A673 (cell line): Measurements from ENCODE around the gene ABHD4. TPM values are rescaled to one million over a fixed set of nuclear protein-coding genes. Genes with fewer than 3 reads are reported as not detected.

Experiments used
- Bru-seq: library from RNA; stranded (reverse); fragments of 400-500 nt; gene quantifications from one replicate; lab custom pipeline; 2021; lab: Mats Ljungman, UMichigan
- BruChase-seq, 2 experiments: library from RNA; stranded (reverse); fragments of 400-500 nt; gene quantifications; one replicate each; lab custom pipeline; 2021; lab: Mats Ljungman, UMichigan
- BruUV-seq: library from RNA; stranded (reverse); fragments of 400-500 nt; replicated peaks from 2 replicates; lab custom pipeline; 2021; lab: Mats Ljungman, UMichigan
- CTCF ChIA-PET: fragments of 300-600 bp; sonication (Branson Sonifier 250); formaldehyde crosslinking; loops from one replicate; lab custom pipeline; 2022; ENCODE audit warnings: antibody characterized with exemption; lab: Charles Lee
- POLR2A ChIA-PET: fragments of 300-600 bp; sonication (Branson Sonifier 250); formaldehyde crosslinking; loops from one replicate; lab custom pipeline; 2022; ENCODE audit warnings: antibody characterized with exemption; ENCODE audit not compliant: low non-redundant PET; lab: Charles Lee
- DNase-seq: peaks from one replicate; pipeline ENCODE4 v3.0.0-alpha.2; 2015; ENCODE audit warnings: low spot score
- H3K27ac ChIP-seq: fragments of 200-600 bp; sonication (generic); 2 replicates; pipeline ENCODE4 v1.5.1; 2016; ENCODE audit warnings: mixed run types, low read depth, mild to moderate bottlenecking, mixed read lengths, antibody characterized with exemption, low read length; ENCODE audit not compliant: poor library complexity, severe bottlenecking
- H3K27me3 ChIP-seq: fragments of 200-600 bp; sonication (generic); replicated peaks from 2 replicates; pipeline ENCODE4 v1.6.1; 2017; ENCODE audit warnings: mixed run types, low read depth, mild to moderate bottlenecking, mixed read lengths, antibody characterized with exemption, low read length; ENCODE audit not compliant: insufficient read depth, poor library complexity
- H3K36me3 ChIP-seq: fragments of 200-600 bp; sonication (generic); 2 replicates; pipeline ENCODE4 v1.6.1; 2016; ENCODE audit warnings: mixed run types, mild to moderate bottlenecking, mixed read lengths, antibody characterized with exemption, low read length; ENCODE audit not compliant: insufficient read depth, poor library complexity, severe bottlenecking
- H3K4me1 ChIP-seq: fragments of 200-600 bp; sonication (generic); 2 replicates; pipeline ENCODE4 v1.6.1; 2017; ENCODE audit warnings: mixed run types, mild to moderate bottlenecking, mixed read lengths, antibody characterized with exemption, low read length; ENCODE audit not compliant: insufficient read depth, poor library complexity, severe bottlenecking
- H3K4me3 ChIP-seq: fragments of 200-600 bp; sonication (generic); 2 replicates; pipeline ENCODE4 v1.5.1; 2016; ENCODE audit warnings: low read depth, mixed run types, mild to moderate bottlenecking, mixed read lengths, low read length; ENCODE audit not compliant: poor library complexity, severe bottlenecking
- H3K9me3 ChIP-seq: fragments of 200-600 bp; sonication (generic); 2 replicates; pipeline ENCODE4 v1.6.1; 2016; ENCODE audit warnings: mixed run types, low read depth, mild to moderate bottlenecking, mixed read lengths, antibody characterized with exemption, low read length; ENCODE audit not compliant: poor library complexity, severe bottlenecking
- EZH2 ChIP-seq: fragments of 200-600 bp; sonication (generic); IDR thresholded peaks from 2 replicates; pipeline ENCODE4 v1.6.1; 2017; ENCODE audit warnings: borderline replicate concordance, low read depth, mild to moderate bottlenecking, mixed read lengths, antibody characterized with exemption, low read length; ENCODE audit not compliant: poor library complexity, severe bottlenecking
- intact Hi-C: fragments of 100-400 bp; cut with micrococcal nuclease; formaldehyde crosslinking; loops from one replicate; pipeline ENCODE4 v1.10.0; 2022; ENCODE audit not compliant: unreplicated experiment
- long read RNA-seq: library from polyadenylated mRNA; stranded (forward); transcript quantifications from one replicate; pipeline ENCODE4 v2.0.0, GENCODE V29; 2022
- total RNA-seq: library from RNA; stranded (reverse); gene quantifications from 2 replicates; pipeline ENCODE4 v1.2.3, GENCODE V29; 2021
- TF ChIP-seq, protein P1 (sequence below): fragments of 300-800, 200-600 bp; sonication (generic); conservative IDR thresholded peaks from 2 replicates; pipeline ENCODE4 v1.5.1; 2017; ENCODE audit warnings: low read depth, mild to moderate bottlenecking, antibody characterized with exemption, low read length, moderate library complexity, mixed read lengths

The ABHD4 gene
- total RNA-seq (36.6 and 40.7 TPM in 2 replicates), Bru-seq, nascent RNA (percentile 74 among the genes with signal in this experiment), BruChase-seq, experiment 1, labeled RNA remaining after a 2-hour chase (percentile 67 among the genes with signal in this experiment), BruChase-seq, experiment 2, labeled RNA remaining after a 6-hour chase (percentile 80 among the genes with signal in this experiment)
- long read RNA-seq, transcript ABHD4-203 (7 exons, 3,366 nt), result major isoform, 64 of 77 reads
- long read RNA-seq, partial matches to known transcripts, result 6 of 77 reads
- long read RNA-seq, other reads (novel, unspliced or antisense), result 7 of 77 reads

DNA sequence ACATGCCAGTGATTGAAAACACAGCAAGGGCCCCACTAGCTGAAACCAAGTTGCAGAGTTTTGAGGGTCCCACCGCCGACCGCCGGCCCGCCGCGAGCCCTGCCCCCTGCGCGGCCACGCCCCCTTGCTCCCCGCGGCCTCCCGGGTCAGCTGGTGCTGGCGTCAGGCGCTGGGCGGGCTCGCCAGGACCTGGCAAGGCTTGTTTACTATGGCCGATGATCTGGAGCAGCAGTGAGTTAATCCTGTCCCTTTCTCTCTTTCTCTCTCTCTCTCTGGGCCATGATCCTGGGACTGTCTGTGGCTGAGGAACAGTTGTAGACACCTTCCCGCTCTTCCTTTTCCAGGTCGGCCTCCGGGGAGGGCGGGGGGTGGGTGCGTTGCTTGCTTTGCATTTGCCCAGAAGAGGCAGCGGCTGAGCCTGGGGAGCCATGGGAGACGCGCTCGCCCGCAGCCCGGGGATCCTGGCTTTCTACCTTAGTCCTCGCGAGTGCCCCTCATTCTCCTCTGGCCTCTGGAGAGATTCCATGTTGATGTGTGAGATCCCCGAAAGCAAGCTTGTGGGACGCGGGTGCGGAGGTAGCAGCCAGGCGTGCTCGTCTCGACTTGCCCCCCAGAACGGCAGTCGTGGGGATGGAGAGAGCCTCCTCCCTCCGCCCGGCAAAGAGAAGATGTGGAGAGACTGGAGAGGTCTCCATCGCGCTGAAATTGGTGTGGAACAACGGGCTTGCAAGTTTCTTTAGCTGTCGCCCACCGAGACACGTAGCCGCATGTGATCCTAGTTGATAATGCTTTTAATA, at the start of gene ABHD4:
ABHD4 (plus strand) TSS at position 202 of the 797 bp plus-strand sequence; CDS start at position 209, 7 bp downstream.
- peak within 1 kb of the TSS; percentile 66 for H3K27ac ChIP-seq
- H3K4me3 ChIP-seq, result peak within 1 kb of the TSS; percentile 69
- TSS peak; percentile 51 for BruUV-seq
- H3K36me3 ChIP-seq, result peaks cover 10% of the 10 kb centered on the region
- H3K27me3 ChIP-seq, result no peaks in the 10 kb centered on the region
- peaks cover 6% of the 10 kb centered on the region for H3K4me1 ChIP-seq
- TF ChIP-seq, protein P1, sequence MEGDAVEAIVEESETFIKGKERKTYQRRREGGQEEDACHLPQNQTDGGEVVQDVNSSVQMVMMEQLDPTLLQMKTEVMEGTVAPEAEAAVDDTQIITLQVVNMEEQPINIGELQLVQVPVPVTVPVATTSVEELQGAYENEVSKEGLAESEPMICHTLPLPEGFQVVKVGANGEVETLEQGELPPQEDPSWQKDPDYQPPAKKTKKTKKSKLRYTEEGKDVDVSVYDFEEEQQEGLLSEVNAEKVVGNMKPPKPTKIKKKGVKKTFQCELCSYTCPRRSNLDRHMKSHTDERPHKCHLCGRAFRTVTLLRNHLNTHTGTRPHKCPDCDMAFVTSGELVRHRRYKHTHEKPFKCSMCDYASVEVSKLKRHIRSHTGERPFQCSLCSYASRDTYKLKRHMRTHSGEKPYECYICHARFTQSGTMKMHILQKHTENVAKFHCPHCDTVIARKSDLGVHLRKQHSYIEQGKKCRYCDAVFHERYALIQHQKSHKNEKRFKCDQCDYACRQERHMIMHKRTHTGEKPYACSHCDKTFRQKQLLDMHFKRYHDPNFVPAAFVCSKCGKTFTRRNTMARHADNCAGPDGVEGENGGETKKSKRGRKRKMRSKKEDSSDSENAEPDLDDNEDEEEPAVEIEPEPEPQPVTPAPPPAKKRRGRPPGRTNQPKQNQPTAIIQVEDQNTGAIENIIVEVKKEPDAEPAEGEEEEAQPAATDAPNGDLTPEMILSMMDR, result no peak
- TF ChIP-seq EZH2, result no peak
- intact Hi-C loops, result no loop called here
- ChIA-PET CTCF (interaction anchor here (0.6 to 2.0 kb wide), 2 partner anchors 9 to 334 kb away, joined by 5 to 6 read pairs; partner anchors contain the start of gene DAD1), POLR2A (interaction anchor here (0.6 kb wide), 1 partner anchor 53 kb away, joined by 4 read pairs; no protein-coding TSS in a partner anchor)
- DNase-seq, result peak; percentile 57
- H3K9me3 ChIP-seq, result no peaks in the 10 kb centered on the region

DNA sequence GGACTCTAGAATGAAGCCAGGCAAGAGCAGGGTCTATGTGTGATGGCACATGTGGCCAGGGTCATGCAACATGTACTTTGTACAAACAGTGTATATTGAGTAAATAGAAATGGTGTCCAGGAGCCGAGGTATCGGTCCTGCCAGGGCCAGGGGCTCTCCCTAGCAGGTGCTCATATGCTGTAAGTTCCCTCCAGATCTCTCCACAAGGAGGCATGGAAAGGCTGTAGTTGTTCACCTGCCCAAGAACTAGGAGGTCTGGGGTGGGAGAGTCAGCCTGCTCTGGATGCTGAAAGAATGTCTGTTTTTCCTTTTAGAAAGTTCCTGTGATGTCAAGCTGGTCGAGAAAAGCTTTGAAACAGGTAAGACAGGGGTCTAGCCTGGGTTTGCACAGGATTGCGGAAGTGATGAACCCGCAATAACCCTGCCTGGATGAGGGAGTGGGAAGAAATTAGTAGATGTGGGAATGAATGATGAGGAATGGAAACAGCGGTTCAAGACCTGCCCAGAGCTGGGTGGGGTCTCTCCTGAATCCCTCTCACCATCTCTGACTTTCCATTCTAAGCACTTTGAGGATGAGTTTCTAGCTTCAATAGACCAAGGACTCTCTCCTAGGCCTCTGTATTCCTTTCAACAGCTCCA, 48.7 kb upstream of the ABHD4 start:
- no peaks in the 10 kb centered on the region for H3K9me3 ChIP-seq
- no TSS peak for BruUV-seq
- no peak overlapping the region for H3K4me3 ChIP-seq
- H3K27me3 ChIP-seq, result no peaks in the 10 kb centered on the region
- intact Hi-C loops, result loop anchor here (5.0 kb wide), 2 partner anchors 42 to 132 kb away; no protein-coding TSS in a partner anchor
- peak overlapping the region; percentile 86 for H3K27ac ChIP-seq
- CTCF ChIA-PET, result interaction anchor here (1.0 to 1.8 kb wide), 2 partner anchors 21 to 79 kb away, joined by 4 to 5 read pairs; no protein-coding TSS in a partner anchor
- DNase-seq, result no peak
- POLR2A ChIA-PET, result no interaction called here
- TF ChIP-seq EZH2, result no peak
- TF ChIP-seq, protein P1, result no peak
- H3K4me1 ChIP-seq, result peaks cover 92% of the 10 kb centered on the region
- no peaks in the 10 kb centered on the region for H3K36me3 ChIP-seq
